Left renal cortex interstitium (tissue), 4 donors: ENCODE measurements around the gene ZNF500. TPM values are rescaled to one million over a fixed set of nuclear protein-coding genes. Genes with fewer than 3 reads are reported as not detected.

Source experiments
- DNase-seq, 4 donors: peaks; one replicate each; pipeline ENCODE4 v3.0.0-alpha.2; 2013; ENCODE audit warnings: low read depth in 4 of 4, low spot score in 2 of 4, missing footprints in 1 of 4
- polyA plus RNA-seq, 4 donors: library from polyadenylated mRNA; unstranded; fragments of 120-200 nt; gene quantifications; one replicate each; pipeline ENCODE4 v1.2.1, GENCODE V29; 2013; ENCODE audit not compliant: insufficient read length in 4 of 4

The ZNF500 gene
- polyA plus RNA-seq, 4 donors, result 12.7 to 25.8 (median 16.2) TPM

DNA sequence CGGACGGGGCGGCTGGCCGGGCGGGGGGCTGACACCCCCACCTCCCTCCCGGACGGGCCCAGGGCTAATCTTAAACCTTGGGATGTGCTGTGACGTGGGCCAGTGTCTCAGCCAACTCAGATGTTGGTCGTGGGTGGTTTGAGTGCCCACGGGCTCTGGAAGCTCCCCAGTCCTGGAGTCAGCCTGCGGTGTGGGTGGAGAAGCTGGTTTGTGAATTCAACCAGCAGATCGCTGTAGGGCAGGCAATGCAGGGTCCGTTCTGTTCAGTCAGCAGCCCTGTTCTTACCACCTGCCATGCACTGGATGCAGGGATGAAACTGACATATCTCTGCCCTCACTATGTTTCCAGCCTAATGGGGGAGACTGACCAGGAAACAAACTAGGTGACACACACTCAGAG is 8.0 kb upstream of the ZNF500 start:
- no peak for DNase-seq

DNA sequence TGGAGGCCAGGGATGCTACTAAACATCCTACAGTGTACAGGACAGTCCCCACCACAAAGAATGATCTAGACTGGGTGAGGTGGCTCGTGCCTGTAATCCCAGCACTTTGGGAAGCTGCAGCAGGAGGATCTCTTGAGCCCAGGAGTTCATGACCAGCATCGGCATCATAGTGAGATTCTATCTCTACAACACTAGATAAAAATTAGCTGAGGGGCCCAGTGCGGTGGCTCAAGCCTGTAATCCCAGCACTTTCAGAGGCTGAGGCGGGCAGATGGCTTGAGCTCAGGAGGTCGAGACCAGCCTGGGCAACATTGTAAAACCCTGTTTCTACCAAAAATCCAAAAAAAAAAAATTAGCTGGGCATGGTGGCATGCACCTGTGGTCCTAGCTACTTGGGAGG is 5.4 kb upstream of the ZNF500 start:
- no peak for DNase-seq

DNA sequence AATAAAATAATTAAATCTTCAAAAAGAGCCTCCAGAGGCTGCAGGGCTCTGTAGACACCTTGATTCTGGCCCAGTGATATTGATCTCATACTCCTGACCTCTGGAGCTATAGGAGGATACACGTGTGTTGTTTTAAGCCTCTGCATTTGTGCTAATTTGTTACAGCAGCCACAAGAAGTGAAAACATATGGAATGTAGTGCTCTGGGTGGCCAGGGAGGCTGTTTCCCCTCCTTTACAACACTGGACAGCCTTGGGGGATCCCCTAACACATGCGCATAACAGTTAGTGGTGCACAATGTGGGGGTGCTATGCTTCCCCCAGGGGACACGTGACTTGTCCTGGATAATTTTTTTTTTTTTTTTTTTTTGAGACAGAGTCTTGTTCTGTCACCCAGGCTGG is 4.7 kb upstream of the ZNF500 start:
- DNase-seq, result no peak

DNA sequence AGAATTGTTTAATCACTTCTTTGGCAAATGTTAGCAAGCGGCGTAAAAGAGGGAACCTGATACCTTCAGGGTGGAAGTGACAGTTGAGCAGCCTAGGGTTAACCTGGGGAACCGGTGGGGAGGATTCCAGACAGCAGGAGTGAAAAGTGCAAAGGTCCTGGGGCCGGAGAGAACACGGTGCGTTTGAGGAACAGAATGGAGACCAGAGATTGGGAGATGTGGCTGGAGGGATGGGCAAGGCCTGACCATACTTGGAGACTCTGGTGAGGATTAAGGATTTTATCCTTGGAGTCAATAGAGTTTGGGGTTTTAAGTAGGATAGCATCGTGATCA is 2.3 kb upstream of the ZNF500 start:
- no peak for DNase-seq

DNA sequence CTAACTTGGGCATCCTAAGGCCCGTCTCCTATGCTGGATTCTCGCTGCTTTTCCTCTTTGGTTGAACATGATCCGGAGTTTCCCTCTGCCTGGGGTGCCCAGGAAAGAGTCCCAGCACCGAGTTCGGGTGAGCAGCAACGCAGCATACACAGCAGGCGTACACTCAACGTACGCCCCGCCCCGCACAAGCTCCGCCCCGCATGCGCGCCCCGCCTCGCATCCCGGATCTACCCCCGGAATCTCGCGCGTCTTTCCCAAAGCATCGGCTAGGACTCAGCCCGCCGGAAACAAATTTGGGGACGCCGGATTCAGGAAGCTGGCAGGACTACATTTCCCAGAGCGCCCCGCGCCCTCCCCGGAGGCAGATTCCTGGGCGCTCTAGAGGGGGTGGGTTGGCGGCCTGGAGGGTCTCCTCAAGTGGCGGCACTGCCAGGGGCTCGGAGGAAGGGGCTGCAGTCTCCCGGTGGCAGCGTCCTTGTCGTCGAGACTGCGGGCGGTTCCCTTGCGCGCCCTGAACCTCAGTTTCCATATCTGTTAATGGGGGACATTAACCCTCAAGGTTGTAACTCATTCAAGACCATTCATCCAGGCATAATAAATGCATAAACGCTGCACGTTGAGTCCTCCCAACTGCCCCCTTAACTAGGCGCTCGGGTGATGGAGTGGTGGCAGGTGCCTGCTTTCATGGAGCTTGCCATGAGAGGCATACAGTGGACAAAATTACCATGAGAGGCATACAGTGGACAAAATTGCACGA is 1.8 kb upstream of the ZNF500 start:
- DNase-seq, result peak; percentile 77 to 95 (median 87)

DNA sequence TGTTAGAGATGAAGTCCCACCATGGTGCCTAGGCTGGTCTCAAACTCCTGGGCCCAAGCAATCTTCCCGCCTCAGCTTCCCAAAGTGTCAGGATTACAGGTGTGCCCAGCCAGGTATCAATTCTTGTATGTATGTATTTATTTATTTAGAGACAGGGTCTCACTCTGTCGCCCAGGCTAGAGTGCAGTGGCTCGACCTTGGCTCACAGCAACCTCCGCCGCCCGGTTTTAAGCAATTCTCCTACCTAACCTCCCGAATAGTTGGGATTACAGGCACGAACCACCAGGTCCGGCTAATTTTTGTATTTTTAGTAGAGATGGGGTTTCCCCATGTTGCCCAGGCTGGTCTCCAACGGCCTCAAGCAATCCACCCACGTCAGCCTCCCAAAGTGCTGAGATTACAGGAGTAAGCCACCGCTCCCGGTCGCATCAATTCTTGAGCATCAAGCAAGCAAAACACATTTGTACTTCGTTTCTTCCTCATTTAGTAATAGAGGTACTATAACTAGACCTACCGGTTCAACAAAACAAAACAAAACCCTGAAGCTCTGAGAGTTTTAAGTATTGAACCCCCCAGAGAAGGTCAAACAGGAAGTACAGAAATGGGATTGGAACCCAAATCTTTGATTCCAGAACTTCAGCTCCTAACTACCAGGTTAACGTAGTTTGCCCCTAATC is 1.0 kb upstream of the ZNF500 start:
- no peak for DNase-seq

DNA sequence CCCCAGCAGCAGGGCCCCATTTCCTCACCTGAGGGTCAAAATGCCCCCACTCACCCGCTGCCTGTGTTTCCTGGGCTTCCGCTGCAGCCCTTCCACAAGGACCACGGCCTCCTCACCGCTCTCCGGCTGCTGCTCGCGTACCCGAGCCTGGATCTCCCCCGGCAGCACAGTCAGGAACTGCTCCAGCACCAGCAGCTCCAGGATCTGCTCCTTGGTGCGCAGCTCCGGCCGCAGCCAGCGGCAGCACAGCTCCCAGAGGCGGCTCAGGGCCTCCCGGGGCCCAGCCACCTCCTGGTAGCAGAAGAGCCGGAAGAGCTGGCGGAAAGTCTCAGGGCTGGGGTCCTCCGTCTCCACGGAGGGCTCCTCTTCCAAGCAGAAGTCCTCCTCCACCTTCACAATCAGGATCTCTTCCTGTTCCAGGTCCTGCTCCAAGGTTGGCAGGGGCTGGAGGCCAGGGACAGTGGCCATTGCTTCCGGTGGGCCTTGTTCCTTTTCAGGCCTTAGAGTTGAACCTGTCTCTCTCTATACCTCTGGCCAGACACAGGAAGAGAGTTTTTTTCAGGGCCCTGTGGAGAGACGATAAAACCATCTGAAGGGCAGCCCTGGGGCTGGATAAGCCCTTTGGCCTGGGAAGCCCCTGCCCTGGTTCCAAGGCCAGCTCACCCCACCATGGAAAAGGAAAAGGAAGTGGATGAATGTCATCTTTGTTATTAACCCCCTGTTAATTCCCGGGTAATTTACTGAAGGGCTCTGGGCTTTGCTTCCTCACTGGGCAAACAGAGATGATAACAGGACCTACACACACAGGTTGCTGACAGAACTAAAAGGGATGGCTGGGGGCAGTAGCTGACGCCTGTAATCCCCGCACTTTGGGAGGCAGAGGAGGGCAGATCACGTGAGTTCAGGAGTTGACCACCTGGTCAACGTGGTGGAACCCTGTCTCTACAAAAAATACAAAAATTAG is 1.2 kb downstream of the ZNF500 start:
- DNase-seq, result no peak

DNA sequence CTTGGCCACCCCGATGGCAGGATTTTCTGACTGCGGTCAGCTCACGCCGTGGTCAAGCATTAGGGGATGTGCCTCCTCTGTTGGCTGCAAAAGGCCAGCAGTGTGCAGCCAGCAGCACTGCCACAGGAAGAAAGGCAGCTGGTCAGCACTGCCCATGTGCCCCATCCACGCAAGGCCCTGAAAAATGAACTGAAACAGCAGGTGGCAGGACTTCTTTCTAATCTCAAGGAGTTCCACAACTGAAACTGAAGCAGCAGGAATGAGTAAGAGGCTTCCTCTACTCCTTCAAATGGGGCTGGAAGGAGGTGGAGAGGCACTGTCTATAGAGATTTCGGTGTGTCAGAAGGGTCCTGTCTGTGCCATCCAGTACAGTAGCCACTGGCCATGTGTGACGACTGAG is 3.2 kb downstream of the ZNF500 start:
- DNase-seq, result no peak

DNA sequence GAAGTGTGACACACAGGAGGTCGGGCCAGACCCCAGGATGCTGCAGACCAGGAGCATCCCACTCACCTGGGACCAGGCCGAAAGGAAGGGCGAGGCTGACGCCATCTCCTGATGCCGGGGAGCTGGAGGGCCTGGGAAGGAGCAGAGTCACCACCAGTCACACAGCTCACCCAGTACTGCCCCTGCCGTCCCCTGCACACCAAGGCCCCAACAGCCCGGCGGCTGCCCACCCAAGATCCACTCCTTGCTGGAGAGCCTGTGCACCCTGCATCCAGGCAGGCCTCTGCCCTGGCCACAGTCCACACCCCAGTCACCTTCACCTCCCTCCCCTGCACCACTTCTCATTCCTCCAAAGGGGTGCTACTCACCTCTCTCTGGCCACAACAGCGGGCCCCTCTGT is 4.8 kb downstream of the ZNF500 start:
- no peak for DNase-seq

DNA sequence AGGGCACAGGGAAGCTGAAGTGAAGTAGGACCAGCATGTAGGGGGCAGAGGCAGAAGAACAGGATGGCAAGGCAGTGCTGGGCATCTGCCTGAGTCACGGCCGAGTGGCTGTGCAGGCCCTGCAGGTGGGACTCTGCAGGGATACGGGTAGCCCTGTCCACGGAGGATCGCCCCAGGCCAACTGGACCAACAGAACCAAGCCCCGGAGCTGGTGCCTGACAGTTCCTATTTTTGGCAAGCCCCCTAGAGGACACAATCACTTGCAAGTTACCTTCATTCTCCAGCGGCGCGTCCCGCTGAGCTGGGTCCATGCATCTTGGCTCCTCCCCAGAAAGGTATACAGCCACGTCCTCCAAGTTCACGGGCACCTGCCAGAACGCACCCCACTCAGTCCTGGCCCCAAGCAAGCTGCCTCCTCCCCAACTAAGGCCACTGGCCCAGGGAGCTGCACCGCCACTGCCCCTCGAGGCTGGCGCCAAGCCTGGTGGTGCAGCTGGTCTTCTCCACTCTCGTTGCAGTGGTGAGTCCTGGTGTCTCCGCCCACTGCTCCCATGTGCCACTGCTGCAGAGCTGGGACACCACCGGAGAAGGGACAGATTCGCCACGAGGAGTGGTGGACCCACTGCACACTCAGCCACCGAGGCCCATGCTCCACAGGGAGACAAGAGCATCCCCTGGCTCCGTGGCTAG is 6.6 kb downstream of the ZNF500 start:
- no peak for DNase-seq

DNA sequence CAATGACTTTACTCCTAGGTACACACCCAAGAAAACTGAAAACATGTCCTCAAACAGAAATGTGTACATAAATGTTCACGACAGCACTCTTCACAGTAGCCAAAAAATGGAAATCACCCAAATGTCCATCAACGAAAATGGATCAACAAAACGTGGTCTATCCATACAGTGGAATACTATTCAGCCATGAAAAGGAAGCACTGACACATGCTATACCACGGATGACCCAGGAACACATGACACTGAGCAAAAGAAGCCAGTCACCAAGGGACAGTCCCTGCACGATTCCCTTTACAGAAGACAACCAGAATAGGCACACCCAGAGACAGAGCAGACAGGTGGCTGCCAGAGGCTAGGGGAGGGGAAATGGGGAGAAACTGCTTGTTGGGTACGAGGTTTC is 11.3 kb downstream of the ZNF500 start:
- DNase-seq, result no peak

DNA sequence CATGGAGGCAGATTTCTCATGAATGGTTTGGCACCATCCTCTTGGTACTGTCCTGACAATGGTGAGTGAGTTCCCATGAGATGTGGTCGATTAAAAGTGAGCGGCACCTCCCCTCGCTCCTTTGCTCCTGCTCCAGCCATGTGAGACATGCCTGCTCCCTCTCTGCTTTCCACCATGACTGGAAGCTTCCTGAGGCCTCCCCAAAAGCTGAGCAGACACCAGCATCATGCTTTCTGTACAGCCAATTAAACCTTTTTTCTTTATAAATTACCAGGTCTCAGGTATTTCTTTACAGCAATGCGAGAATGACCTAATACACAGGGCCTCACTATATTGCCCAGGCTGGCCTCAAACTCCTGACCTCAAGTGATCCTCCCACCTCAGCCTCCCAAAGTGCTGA is 12.1 kb downstream of the ZNF500 start:
- no peak for DNase-seq

DNA sequence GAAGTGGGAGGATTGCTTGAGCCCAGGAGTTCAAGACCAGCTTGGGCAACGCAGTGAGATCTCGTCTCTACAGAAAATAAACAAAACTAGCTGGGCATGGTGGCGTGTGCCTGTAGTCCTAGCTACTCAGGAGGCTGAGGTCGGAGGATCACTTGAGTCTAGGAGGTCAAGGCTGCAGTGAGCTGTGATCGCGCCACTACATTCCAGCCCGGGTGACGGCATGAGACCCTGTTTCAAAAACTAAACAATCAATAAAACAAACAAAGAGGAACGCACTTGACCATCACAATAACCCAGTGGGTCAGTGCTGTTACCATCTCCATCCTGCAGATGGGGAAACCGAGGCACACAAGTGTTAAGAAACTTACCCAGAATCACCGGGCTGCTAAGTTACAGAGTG is 13.7 kb downstream of the ZNF500 start:
- DNase-seq, result no peak

DNA sequence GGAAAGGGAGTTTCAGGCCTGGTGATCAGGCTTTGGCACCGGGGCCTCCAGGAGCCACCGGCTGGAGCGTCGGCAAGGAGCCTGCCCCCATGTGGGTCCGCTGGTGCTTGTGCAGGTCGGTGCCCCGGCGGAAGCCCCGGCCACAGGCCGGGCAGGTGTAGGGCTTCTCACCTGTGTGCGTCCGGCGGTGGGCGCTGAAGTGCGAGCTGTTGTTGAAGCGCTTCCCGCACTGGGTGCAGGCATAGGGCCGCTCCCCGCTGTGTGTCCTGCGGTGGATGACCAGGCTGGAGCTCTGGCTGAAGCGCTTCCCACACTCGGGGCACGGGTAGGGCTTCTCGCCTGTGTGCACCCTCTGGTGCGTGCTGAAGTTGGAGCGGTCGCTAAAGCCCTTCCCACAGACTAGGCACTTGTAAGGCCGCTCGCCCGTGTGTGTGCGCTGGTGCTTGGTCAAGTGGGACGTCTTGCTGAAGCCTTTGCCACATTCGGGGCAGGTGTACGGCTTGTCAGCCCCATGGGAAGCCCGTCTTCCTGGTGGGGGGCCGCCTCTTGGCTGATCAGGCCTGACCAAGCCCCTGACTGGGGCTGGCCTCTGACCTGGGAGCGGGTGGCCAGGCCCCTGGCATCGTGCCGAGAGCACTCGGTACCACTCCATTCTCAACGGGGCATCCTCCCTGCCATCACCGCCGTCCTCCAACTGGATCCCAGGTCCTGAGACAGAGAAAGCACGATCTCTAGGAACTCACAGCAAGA is 14.4 kb downstream of the ZNF500 start:
- no peak for DNase-seq

DNA sequence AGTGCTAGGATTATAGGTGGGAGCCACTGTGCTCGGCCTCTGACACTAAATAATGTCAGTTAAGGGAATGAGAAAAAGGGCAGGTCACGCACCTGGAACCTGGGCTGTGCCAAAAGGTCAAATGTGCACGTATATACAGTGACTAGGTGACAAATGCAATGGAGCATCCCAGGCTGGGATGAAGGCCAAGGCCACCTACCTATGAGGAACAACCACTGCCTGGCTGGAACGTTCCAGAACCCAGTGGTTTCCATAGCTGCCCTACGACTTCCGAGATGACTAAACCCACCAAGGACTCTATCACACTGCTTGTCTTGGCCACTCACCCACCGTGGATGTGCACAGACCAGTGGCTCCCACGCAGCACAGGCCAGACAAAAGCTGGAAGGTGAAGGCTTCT is 16.1 kb downstream of the ZNF500 start:
- DNase-seq, result no peak

DNA sequence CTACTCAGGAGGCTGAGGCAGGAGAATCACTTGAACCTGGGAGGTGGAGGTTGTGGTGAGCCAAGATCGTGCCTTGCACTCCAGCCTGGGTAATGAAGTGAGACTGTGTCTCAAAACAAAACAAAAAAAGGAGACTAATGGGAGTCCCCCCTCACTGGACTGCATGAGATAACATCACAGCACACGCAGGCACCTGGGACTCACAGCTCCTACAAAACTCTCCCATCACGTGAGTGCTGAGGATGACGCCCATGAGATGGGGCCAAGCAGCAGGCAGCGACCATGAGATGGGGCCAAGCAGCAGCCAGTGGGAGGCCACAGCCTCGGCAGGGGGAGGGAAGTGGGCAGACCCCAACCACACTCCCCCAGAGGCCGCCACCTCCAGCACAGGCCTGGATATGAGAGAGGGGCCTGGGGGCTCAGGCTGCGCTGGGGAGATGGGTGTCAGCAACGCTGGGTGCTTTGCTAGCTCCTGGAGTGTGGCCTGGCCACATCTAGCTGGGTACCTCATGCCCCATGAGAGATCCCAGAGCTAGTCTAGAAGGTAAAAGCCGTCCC is 17.2 kb downstream of the ZNF500 start:
- no peak for DNase-seq

DNA sequence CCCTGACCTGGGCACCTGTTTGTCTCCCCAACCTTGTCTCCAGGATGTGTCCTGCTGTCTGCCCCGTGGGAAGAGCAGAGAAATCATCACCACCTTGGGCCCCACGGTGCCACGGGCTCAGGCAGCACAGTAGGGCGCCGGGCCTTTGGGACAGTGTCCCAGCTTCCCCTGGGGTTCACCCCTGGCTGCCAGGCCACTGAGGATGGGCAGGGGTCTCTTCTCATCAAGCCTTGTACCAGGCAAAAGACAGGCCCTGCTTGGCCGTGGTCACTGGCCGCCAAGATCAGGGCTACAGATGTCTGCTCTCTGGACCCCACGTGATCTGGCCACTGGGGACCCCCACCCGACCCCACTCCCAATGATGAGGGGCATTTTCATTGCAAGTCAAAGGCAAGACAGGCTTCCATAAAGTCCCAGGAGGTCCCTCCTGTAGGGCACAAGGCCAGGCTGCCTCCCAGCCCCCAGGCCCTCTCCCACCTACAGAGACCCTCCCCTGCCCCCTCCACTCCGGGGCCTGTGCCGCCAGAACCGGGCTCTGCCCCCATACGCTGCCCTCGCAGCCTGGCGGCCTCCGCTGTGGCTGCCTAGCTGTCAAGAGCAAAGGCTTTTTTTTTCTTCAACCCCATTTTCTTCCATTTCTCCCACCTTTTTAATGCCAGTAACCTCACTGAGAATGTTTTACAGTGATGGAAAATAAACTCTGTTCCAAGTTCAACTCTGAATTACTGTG is 18.1 kb downstream of the ZNF500 start:
- no peak for DNase-seq

DNA sequence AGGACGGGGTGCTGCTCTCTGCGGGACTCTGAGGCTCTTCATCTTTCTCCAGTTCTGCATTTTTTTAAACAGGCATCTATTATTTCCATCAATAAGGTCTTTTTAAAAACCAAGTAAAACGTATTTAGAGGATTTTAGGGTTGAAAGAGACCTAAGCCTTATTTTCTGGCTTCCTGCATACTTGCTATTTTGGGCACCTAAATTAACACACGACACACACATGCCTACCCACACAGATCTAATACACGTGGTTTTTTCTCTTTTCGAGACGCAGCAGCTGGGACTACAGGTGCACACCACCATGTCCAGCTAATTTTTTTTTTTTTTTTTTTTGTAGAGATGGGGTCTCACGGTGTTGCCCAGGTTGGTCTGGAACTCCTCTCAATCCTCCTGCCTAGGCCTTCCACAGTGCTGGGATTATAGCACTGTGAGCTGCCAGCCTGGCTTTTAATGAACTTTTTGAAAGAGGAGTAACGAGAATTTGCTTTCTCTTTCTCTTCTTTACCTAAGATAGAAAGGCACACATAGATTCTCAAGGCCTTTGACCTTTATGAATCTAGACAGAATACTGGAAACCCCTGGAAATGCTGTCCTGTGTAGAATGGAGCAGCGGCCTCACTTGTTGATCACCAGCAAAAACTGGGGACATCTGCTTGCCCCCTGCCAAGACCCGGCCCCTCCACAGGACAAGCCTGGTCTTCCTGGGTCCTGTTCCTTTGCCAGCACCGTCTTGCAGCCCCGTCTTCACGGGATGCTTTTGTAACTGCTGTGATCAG is 18.9 kb downstream of the ZNF500 start:
- no peak for DNase-seq
